Measurements from ENCODE around the gene CNTNAP2.

Gene CNTNAP2

DNA sequence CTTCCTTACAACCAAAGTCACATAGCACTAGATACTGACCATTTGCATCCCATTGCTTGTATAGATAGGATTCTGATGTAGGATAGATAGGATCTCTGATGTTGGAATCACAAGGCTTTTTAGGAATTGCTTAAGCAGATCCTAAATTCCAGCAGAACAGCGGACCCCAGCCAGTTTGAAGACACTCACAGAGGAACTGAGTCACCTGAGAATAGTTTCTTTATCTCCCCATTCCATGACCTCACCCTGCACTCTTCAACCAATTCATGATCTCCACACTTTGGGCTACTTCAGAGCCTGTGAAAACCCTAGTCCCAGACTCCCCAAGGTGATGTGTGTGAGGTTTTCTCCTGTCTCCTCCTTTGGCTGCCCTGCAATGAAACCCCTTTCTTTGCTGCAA, 179.4 kb downstream of the CNTNAP2 start:
- no peak for DNase-seq

DNA sequence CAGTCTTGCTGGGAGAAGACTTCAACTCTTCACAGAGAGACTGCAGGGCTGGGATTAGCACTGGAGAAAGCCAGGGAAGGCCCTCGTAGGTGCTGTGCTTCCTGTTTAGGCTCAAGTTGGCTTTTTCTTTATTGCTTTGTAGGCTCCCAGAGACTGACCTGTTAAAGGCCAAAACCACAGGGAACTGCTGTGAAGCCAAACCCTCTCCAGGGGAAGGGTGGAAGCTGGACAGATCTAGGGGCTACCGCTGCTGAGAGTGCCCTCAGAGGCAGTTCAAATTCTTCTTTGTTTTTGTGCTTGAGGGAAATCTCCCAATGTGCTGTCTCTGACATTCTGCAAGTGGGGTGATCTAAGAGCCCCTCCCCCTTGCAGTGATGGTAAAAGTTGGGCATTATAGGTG, 198.4 kb downstream of the CNTNAP2 start:
- DNase-seq = no peak

DNA sequence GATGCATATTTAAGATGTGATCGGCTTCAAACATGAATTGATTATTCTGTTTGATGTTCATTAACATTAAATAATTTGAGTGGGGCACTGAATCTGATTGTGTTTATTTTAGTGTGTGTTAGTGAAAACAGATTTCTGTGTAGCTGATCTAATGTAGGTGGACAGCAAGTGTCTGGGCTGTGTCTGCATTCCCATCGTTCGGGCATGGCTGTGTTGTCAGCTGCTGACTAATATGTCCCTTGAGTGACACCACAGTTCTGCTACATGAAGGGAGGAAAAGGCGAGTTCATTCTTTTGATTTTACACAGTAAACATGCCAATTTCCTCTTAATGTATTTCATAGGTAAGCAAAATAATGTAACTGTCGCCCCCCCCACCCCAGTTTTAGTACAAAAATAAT, 203.0 kb downstream of the CNTNAP2 start:
- DNase-seq = no peak

DNA sequence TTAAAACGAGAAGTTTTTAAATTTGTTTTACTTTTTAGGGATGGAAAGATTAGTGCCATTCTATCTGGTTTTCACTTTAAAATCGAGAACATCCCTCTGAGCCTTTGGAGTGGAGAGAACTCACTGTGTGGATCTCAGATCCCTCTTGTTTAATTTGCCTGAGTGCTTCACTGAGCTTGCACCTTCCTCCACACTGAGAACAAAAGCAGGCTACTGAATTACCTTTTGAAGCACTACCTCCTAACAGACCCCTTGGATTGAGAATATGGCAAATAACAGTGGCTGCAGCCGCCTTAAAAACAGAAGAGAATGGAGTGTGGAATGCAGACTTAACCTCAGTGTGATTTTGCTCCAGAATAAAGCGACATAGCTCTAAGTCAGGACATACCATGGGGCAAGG, 204.7 kb downstream of the CNTNAP2 start:
- no peak for DNase-seq

DNA sequence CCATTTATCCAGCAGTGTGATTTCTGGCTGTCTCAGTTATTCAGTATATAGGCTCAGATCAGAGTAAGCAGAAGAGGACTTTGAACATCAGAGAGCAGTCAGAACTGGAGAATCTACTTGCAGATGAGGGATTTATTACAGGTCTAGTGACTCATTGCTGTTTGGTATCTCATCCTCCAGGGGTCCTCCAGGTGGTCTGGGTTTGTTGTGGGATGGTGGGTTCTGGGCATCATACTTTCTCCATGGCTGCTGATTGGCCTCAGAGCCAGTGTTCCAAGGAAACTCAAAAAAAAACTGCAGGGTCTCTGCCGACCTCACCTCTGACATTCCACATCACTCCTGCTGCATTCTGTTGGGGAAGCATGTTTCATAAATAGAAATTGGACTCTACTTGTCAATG, 214.8 kb downstream of the CNTNAP2 start:
- no peak for DNase-seq

DNA sequence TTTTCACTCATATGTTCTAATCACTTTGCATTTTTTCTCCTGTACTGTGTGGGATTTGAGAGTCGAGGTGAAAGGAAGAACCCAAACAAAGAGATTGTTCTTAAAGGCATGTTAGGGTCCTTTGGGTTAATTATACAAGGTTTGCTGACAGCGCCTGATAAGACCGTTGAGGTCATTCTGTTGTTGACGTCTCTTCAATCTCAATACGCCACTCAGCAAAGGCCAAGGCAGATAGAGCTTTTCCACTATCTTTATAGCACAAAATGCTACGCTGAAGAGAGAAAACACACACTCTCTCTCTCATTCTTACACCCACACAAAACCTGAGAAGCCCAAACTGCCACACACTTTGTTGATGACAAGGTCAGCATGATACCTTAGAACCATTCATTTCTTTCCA, 228.7 kb downstream of the CNTNAP2 start:
- no peak for DNase-seq

DNA sequence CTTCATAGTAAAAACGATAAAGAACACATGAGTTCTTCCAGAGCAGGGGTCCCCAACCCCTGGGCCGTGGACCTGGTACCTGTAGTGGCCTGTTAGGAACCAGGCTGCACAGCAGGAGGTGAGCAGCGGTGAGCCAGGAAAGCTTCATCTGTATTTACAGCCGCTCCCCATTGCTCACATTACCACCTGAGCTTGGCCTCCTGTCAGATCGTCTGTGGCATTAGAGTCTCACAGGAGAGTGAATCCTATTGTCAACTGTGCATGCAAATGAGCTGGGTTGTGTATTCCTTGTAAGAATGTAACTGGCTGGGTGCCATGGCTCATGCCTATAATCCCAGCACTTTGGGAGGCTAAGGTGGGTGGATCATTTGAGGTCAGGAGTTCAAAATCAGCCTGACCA, 229.5 kb downstream of the CNTNAP2 start:
- no peak for DNase-seq

DNA sequence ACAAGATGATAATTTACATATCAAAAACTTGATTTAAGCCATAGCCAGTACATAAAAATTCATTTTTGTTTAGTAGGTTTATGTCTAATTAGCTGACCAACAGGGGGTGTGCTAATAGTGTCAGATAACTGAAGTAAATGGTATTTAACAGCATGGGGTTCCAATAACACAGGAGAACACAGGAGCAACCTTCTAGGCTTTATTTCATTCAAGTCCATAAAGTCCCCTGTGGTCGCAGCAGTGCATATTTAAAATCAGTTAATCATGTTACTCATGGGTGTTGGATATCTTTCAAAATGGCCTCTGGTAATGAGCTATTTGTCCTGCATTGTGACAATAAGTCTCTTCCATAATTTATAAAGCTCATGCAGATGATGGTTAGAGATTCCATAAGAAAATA, 238.6 kb downstream of the CNTNAP2 start:
- DNase-seq = no peak

DNA sequence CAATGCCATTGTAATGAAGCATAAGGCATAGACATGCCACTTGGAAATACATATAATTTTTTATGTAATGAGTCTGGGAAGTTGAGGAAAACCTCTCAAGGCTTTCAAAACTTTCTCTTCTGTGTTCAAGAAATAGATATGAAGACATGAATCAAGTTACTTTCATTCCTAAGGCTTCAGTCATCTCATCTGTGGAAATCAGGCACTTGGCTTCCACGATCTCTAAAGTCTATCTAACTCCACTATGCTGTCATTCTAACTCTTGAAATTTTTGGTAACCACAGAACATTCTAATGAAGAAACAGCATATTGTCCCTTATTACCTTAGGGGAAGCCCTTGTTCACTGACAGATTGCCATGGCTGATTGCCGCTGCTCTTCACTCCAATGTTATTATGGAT, 242.6 kb downstream of the CNTNAP2 start:
- DNase-seq = peak; percentile 63

DNA sequence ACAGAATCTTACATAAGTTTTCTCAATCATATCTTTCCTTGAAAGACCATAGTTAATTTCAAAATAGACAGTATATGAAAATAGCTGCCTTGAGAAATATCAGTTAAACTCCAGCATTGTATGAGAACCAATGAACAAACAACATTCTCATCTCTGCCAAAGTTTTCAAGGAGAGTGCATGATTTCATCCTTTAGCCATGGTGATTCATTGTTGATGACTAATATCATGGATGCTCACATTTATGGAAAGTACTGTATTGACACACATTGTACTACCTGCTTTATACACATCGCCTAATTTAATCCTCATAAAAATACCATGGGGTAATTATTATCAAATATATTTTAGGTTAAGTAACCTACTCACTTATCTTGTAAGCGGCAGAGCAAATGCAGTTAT, 250.3 kb downstream of the CNTNAP2 start:
- DNase-seq = peak; percentile 77

DNA sequence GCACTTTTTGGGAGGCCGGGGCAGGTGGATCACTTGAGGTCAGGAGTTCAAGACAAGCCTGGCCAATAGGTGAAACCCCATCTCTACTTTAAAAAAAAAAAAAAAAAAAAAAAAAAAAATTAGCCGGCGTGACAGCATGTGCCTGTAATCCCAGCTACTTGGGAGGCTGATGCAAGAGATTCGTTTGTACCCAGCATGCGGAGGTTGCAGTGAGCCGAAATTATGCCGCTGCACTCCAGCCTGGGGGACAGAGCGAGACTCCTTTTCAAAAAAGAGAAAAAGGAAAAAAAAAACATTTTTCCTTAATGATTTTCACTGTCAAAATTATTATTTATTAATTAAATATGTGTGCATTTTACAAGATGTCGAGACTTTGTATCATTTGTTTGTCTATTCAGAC, 253.6 kb downstream of the CNTNAP2 start:
- no peak for DNase-seq

DNA sequence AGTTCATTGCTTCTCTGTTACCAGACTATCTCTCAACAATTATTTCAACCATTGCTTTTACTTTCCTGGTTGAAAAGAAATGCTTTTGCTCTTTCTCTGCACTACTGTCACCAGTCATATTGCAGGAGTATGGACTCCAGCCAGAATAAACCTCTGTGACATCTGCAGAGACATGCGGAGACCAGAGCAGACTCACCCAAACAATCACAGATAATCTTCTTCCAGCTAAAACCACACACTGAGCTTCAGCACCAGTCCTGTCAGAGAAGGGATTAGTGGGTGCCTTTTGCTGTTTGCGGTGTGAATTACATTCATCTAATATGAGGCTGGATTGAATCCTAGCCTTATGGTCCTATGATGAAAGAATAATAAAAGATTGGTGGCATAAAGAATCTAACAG, 258.6 kb downstream of the CNTNAP2 start:
- peak; percentile 38 for DNase-seq

DNA sequence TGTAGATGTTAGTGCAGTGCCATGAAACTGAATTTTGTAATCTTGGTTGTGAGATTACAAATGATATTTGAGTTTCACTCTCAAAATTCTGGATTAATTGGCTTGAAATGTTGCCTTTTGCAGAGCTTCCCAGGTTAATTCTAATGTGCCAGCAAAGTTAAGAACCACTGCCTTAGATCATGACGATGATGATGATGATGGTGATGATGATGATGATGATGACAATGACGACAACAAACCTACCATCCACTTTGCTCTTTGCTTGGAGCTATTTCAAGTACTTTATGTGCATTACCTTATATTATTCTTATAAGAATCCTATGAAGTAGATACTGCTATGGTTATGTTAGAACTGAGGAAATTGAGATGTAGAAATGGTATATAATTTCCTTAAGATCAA, 261.6 kb downstream of the CNTNAP2 start:
- no peak for DNase-seq

DNA sequence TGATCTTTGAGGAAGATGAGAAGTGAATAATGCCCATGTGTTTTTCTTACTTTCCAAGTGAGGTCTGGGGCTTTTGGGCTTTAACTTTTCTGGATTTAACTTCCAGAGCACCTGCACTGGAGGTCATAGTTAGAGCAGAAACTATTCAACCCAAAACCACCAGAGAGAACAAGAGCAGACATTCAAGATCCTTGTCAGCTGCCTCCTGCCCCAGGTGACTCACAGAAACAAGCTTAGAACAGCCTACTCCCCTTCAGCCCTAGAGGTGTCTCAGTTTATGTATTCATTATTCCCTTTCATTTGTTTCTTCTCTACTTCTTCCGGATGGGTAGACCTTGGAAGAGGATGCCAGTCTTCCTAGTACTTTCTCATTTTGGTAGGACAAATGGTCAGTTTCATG, 270.5 kb downstream of the CNTNAP2 start:
- DNase-seq = no peak

DNA sequence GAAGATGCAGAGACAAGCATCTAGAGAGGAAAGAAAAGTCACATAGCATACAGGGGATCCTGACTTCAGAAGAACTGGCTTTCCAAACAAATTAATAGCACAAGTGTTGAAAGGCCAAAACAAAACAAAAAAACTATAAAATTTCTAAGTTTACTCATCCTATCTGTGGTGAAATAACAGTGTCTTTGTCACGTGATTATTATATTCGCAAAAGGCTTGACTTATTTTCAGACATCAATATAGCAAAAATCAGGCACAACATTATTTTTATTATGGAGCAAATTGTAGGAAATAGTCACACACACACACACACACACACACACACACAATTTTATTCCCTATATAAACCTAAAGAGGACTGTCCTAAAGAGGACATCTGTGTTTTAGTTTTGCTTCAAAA, 272.3 kb downstream of the CNTNAP2 start:
- no peak for DNase-seq

DNA sequence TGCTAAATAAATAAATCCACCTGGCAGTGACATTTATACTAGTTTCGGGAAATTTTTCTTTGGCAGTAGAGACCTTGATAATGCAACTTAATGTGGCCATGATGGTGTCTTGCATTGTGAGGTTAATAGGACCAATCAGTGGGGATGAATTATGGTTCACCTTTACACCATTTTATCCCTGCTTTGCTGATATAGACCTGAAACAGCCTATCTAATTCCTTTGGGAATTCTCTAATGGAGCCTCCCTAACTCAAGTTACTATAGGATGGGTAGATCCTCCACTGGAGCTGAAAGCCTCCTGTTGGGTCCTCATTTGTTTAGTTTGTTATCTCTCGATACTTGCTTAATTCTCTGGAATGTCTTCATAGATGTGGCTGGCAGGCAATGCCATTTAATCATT, 276.7 kb downstream of the CNTNAP2 start:
- DNase-seq = no peak

DNA sequence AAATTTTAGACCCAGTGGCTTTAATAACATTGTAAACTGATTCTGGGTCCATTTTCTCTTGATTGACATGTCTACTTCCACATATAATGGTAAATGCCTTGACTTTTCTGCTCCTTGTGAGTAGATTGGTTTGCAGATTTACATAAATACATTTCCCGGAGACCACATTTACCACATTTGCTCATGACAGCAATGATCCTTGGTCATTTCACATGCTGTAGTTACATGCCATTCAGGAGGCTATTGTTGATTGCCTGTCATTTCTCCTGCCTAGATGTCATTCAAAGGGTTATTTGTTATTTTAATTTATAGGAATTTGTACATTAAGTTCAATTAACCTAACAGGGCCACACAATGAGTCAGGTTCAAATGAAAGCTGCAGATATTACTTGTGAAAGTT, 280.5 kb downstream of the CNTNAP2 start:
- DNase-seq = no peak

DNA sequence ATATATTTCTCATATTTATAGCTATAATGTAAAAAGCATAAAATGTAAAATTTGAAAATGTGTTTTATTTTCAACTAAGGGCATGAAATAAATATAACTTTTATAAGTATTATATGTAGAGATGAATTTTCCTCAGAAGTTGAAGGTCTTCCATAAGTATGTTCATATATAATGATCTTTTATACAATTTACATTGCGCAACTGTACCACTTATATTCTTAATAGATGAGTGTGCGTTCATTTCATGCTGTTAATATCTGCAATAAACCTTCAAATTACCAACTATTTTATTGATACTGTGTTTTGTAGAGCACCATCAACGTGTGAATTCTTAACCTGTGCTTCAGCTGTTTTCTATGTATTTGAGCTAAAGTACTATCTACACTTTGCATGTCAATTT, 285.3 kb downstream of the CNTNAP2 start:
- DNase-seq = no peak

DNA sequence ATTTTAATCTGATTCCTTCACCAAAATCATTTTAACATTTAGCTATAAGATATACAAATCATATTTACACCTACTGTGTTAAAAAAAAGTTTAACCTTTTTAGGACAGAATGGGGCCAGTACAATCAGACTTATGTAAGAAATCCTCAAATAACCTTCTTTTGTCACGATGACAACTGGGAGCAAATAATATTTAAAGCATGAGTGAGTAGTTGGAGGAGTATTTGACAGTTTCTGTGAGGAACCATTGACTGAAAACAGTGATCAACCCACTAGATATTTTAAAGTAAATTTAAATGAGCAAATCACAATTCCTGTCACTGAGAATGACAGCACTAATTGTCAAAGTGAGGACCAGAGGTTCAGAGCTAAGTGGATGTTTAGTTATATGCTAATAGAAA, 289.1 kb downstream of the CNTNAP2 start:
- no peak for DNase-seq

DNA sequence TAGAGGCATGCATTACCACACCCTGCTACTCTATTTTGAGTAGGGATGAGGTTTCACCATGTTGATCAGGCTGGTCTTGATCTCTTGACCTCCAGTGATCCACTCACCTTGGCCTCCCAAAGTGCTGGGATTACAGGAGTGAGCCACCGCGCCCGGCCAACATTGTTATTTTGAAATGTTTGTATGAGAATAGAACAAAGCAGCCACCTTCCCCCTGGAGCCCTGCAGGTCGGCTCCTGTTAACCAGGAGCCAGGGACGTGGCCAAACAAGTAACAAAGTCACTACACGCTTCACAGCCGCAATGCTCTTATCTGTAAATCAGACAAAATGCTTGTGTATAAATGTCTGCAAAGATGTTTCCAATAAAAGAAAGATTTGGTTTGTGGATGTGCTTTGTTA, 295.4 kb downstream of the CNTNAP2 start:
- no peak for DNase-seq

DNA sequence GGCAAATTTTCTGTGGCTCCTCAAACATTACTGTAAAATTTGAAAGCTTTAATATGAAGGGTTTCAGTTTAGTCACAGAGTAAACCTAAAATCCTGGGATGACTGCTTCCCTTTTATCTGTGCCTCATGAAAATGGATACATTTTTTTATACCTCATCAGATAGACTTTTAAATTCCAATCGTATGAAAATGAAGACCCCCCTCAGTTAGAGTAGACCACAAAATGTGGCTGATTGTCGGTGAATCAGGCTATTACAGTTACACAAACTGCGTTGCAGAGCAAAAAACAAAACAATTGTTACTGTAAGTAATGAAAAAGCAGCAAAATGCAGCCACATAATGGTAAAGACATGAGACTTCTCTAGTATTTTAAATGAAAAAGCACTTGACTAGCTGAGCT, 296.2 kb downstream of the CNTNAP2 start:
- DNase-seq = peak; percentile 67

DNA sequence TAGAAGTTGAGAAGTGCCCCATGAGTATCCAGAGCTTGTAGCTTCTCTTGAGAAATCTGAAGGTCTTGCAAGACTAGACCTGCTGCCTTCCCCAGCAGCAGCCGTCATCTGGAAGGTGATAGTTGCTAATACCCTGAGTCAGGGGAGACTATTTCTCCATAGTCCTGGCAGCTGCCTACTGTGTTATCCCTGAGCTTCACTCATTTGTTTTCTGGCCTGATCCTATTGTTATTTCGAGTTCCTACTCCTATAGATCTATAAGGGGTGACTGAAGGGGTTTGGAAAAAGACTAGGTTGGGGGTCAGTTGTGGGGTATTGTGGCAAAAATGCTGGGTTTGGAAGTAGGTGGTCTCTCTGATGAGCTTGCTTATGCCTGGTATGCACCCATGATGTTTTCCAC, 297.8 kb downstream of the CNTNAP2 start:
- DNase-seq = no peak

DNA sequence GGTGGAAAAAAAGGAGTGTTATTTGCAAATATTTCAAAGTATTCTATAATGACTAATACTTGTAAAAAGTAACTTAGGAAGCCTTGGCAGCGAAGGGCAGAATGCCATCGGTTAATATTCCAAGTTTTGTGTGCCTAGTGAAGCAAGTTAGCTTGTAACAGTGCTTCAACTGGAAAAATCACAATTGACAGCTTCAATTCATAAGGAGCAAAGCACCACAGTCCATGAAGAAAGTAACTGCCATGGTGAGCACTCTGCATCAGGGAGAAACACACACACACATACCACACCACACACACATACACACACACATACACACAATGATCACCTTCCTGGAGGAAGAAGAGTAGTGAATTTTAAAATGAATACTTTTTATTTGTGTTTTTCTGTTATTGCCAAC, 298.3 kb downstream of the CNTNAP2 start:
- DNase-seq = no peak

DNA sequence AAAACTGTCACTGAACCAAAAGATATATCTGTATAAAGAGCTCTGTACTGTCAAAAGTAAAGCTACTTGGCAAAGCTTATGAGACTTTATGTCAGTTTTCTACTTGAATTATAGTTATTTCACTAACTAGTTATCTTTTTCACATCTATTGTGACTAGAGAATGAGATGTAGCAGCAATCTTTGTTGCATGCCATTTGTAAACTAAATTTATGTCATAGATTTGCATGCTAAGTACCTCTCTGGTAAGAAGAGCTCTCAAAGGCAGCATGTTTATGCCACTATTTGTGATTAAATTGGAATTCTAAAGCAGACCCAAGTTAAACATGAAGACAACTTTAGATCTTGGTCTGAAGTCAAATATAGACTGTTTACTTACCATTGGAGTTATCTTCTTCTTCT, 300.6 kb downstream of the CNTNAP2 start:
- DNase-seq = no peak

DNA sequence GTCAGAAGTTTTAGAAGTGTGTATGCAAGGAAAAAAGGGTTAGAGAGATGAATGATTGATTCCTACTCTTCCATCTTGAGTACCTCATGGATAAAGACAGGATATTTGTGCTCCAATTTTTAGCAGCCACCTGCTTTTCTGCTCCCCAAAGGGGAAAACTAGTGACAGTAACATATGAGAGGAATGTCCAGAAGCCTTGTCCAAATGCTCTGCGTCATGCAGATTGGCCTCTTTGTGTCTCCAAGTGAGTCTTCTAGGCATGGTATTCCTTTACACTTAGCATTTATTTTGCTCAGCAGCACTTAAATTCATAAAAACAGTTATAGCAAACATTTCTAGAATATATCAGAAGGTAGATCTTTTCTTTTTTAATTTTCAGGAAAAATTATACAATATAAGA, 306.8 kb downstream of the CNTNAP2 start:
- no peak for DNase-seq

DNA sequence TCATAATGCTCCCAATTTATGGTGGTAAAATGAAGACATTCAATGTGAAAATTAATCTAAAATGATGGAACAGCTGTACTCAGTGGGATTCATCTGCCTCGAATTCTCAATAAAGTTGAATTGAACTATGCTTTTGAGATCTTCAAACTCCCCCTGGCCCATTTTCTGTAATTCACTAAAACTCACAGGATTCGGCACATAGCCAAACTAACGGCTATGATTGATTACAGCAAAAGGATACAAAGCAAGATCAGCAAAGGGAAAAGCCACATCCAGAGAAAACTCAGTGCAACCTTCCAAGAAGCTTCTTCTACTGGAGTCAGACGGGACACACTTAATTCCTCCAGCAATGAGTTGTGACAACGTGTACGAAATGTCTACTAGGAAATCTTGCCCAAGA, 307.5 kb downstream of the CNTNAP2 start:
- DNase-seq = no peak
